Stimulated activated CD4-positive, alpha-beta T cell treated with anti-CD3 and anti-CD28 coated beads, TNF-alpha, amount 100 ng/mL, for 24 hours (primary cell): ENCODE measurements around the gene TMEM267.
"Not testable (repeated sequence)": the region's sequence is repeated elsewhere in the genome, so short reads cannot be mapped to it uniquely, and the experiment has no call there.

Experiments used
- DNase-seq, 3 experiments: peaks; one replicate each; pipeline ENCODE4 v3.0.0-alpha.2; 2020; ENCODE audit warnings: low read depth in 3 of 3

Gene TMEM267

GRCh38 chr5:43410414-43410813, 73.3 kb downstream of the TMEM267 start:
- DNase-seq, result no peak

- no peak for DNase-seq
Measured at GRCh38 chr5:43409809-43410271, 73.8 kb downstream of the TMEM267 start.

- not testable (repeated sequence) for DNase-seq
Measured at GRCh38 chr5:43402524-43403066, 81.1 kb downstream of the TMEM267 start.

GRCh38 chr5:43401827-43402226, 81.8 kb downstream of the TMEM267 start:
- no peak for DNase-seq

GRCh38 chr5:43400082-43400481, 83.6 kb downstream of the TMEM267 start:
- DNase-seq, result no peak

GRCh38 chr5:43396762-43397304, 86.8 kb downstream of the TMEM267 start:
- DNase-seq, result peak; percentile 32 to 63 (median 49)
